AG10803 (cell line): ENCODE data around the gene SIRT7.
A peak's percentile ranks its signal among the peaks of the same experiment; 100 is the strongest.

Experiments
- DNase-seq: peaks from one replicate; pipeline ENCODE4 v3.0.0; 2010; ENCODE audit warnings: low read depth
- H3K4me3 ChIP-seq: 2 replicates; pipeline ENCODE4 v1.5.1; 2011; ENCODE audit warnings: mild to moderate bottlenecking, low read length, control low read depth
- CTCF ChIP-seq: conservative IDR thresholded peaks from 2 replicates; pipeline ENCODE4 v1.5.1; 2011; ENCODE audit warnings: mild to moderate bottlenecking, low read length, control low read depth, inconsistent platforms

Gene SIRT7

GRCh38 chr17:81870131-81870980, 47.6 kb downstream of the SIRT7 start:
- no peak for TF ChIP-seq CTCF
- peak overlapping the region; percentile 81 for H3K4me3 ChIP-seq
- peak; percentile 45 for DNase-seq

- DNase-seq: peak; percentile 31
- peak; percentile 54 for TF ChIP-seq CTCF
- peak overlapping the region; percentile 81 for H3K4me3 ChIP-seq
Measured at GRCh38 chr17:81869221-81870130, 48.5 kb downstream of the SIRT7 start.

GRCh38 chr17:81868674-81869220, 49.2 kb downstream of the SIRT7 start:
- no peak for TF ChIP-seq CTCF
- peak overlapping the region; percentile 81 for H3K4me3 ChIP-seq
- DNase-seq: peak; percentile 88

- H3K4me3 ChIP-seq: no peak overlapping the region
- DNase-seq: peak; percentile 25
- TF ChIP-seq CTCF: no peak
Measured at GRCh38 chr17:81867991-81868673, 49.8 kb downstream of the SIRT7 start.

GRCh38 chr17:81867170-81867990, 50.6 kb downstream of the SIRT7 start:
- DNase-seq: peak; percentile 62
- H3K4me3 ChIP-seq: no peak overlapping the region
- no peak for TF ChIP-seq CTCF
